Measurements from ENCODE around the gene MLXIP.

DNA sequence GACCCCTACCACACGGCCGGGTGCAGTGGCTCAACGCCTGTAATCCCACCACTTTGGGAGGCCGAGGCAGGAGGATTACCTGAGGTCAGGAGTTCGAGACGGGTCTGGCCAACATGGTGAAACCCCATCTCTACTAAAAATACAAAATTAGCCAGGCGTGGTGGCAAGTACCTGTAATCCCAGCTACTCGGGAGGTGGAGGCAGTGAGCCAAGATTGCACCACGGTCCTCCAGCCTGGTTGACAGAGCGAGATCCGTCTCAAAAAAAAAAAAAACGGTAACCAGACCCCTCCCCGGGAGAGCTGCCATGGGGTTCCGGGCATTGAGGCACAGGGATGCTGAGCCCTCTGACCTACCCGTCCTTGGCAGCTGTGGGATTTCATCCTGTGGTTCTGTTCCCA lies 35.1 kb upstream of the MLXIP start:
- TF ChIP-seq ZBTB7A (tag by site-specific recombination; IDR thresholded peaks at IDR 0.05; ENCODE audit: low read depth) (no peak), ZNF239 (tag by site-specific recombination; IDR thresholded peaks at IDR 0.05) (no peak), ZNF274 (IDR thresholded peaks at IDR 0.05; ENCODE audit: low read length) (no peak), ZNF274 (tag by site-specific recombination; IDR thresholded peaks at IDR 0.05; ENCODE audit: borderline replicate concordance) (no peak), ZBTB8A (tag by site-specific recombination; IDR thresholded peaks at IDR 0.05) (no peak)
- TF ChIP-seq, protein P1, sequence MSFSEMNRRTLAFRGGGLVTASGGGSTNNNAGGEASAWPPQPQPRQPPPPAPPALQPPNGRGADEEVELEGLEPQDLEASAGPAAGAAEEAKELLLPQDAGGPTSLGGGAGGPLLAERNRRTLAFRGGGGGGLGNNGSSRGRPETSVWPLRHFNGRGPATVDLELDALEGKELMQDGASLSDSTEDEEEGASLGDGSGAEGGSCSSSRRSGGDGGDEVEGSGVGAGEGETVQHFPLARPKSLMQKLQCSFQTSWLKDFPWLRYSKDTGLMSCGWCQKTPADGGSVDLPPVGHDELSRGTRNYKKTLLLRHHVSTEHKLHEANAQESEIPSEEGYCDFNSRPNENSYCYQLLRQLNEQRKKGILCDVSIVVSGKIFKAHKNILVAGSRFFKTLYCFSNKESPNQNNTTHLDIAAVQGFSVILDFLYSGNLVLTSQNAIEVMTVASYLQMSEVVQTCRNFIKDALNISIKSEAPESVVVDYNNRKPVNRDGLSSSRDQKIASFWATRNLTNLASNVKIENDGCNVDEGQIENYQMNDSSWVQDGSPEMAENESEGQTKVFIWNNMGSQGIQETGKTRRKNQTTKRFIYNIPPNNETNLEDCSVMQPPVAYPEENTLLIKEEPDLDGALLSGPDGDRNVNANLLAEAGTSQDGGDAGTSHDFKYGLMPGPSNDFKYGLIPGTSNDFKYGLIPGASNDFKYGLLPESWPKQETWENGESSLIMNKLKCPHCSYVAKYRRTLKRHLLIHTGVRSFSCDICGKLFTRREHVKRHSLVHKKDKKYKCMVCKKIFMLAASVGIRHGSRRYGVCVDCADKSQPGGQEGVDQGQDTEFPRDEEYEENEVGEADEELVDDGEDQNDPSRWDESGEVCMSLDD (tag by site-specific recombination; IDR thresholded peaks at IDR 0.05) = no peak

Measured in HEK293 (cell line).